ENCODE results near the gene HACD2. TPM values are rescaled to one million over a fixed set of nuclear protein-coding genes. Genes with fewer than 3 reads are reported as not detected.

HACD2 gene
- total RNA-seq, 3 donors from 2014 or later (not counting 1 experiment from before 2014, with no cell fraction given), result 16.1 to 34.1 (median 24.6) TPM

Other genes starting within 250 kb of the HACD2 start
- gene ADCY5, start 136.0 kb downstream of the HACD2 start, total RNA-seq, result not detected

All from natural killer cell (primary cell).